GM15510 (cell line): ENCODE data around the gene KRTAP1-5.
"Not testable (repeated sequence)": the region's sequence is repeated elsewhere in the genome, so short reads cannot be mapped to it uniquely, and the experiment has no call there.

Source experiments
- POLR2A ChIP-seq: IDR thresholded peaks from 3 replicates; pipeline ENCODE4 v1.6.1; 2011; ENCODE audit warnings: borderline replicate concordance; ENCODE audit not compliant: insufficient read length; ENCODE audit errors: extremely low read depth

Gene KRTAP1-5

GRCh38 chr17:41016578-41017215 lies 10.3 kb downstream of the KRTAP1-5 start:
- no peak for TF ChIP-seq POLR2A

GRCh38 chr17:41015454-41015853 lies 11.6 kb downstream of the KRTAP1-5 start:
- TF ChIP-seq POLR2A = no peak

- TF ChIP-seq POLR2A = no peak
These were observed 13.4 kb downstream of the KRTAP1-5 start for GRCh38 chr17:41013606-41014005.

- no peak for TF ChIP-seq POLR2A
These were observed 13.8 kb downstream of the KRTAP1-5 start for GRCh38 chr17:41013181-41013580.

- no peak for TF ChIP-seq POLR2A
These were observed 14.5 kb downstream of the KRTAP1-5 start for GRCh38 chr17:41012326-41013120.

- TF ChIP-seq POLR2A = no peak
These were observed 16.6 kb downstream of the KRTAP1-5 start for GRCh38 chr17:41010441-41010840.

- TF ChIP-seq POLR2A = no peak
These were observed 17.1 kb downstream of the KRTAP1-5 start for GRCh38 chr17:41009936-41010335.

- no peak for TF ChIP-seq POLR2A
These were observed 17.7 kb downstream of the KRTAP1-5 start for GRCh38 chr17:41009301-41009760.

- no peak for TF ChIP-seq POLR2A
These were observed 18.2 kb downstream of the KRTAP1-5 start, which contains the start of gene KRTAP3-1 for GRCh38 chr17:41008811-41009210. Gene KRTAP3-1, minus strand, starts transcription at chr17:41009128. Its CDS starts 54 bp downstream, at chr17:41009074.

GRCh38 chr17:41004397-41004796 lies 22.6 kb downstream of the KRTAP1-5 start:
- TF ChIP-seq POLR2A = no peak

- TF ChIP-seq POLR2A = no peak
These were observed 23.1 kb downstream of the KRTAP1-5 start for GRCh38 chr17:41003926-41004325.

GRCh38 chr17:41002814-41003213 lies 24.2 kb downstream of the KRTAP1-5 start:
- TF ChIP-seq POLR2A = no peak

GRCh38 chr17:41001795-41002194 lies 25.2 kb downstream of the KRTAP1-5 start:
- no peak for TF ChIP-seq POLR2A

- not testable (repeated sequence) for TF ChIP-seq POLR2A
These were observed 27.4 kb downstream of the KRTAP1-5 start, which contains the start of gene KRTAP3-2 for GRCh38 chr17:40999563-40999962. Gene KRTAP3-2, minus strand, starts transcription at chr17:40999906. Its CDS starts 53 bp downstream, at chr17:40999853.

- TF ChIP-seq POLR2A = no peak
These were observed 29.6 kb downstream of the KRTAP1-5 start for GRCh38 chr17:40997361-40997760.
